GM19455 (cell line): ENCODE results near the gene LEMD2.

Experiments used
- ATAC-seq: cut with Tn5 transposase; IDR thresholded peaks from one replicate; pipeline ENCODE4 v1.9.1; 2021; ENCODE audit not compliant: unreplicated experiment

The LEMD2 gene

DNA sequence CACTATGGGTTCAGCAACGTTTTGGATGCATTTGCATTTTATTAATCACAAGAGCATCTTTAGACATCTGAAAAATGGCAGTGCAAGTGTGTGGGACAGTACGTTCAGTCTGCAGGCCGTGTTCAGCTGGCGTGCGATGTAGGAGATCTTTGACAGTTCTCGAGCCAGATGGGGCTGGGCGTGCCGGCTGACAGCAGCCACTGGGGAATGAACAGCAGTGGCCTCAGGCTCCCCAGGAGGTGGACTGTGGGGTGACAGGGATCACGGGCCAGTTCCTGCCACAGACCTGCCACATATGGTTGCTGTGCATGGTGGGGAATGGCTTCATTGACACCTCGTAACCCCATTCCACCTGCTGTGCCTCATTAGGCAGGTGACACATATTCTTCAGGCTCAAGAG, 31.3 kb upstream of the LEMD2 start:
- no peak for ATAC-seq

DNA sequence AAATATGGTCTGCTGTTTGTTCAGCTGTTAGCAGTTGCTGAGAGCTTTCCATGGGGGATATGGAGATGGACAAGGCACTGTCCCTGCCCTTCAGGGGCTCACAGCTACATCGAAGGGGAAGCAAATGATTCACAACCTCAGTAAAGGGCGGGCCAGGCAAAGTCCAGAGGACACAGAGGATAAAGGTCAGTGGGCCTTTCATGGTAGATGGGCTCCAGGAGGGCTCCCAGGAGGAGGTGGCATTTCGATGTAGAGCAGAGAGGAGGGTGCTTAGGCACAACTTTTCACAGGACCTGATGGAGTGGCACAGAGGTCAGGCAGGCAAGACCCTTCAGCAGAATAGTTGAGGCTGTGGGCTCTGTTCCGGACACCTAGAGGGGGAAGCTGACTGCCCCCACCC, 30.1 kb upstream of the LEMD2 start:
- no peak for ATAC-seq

DNA sequence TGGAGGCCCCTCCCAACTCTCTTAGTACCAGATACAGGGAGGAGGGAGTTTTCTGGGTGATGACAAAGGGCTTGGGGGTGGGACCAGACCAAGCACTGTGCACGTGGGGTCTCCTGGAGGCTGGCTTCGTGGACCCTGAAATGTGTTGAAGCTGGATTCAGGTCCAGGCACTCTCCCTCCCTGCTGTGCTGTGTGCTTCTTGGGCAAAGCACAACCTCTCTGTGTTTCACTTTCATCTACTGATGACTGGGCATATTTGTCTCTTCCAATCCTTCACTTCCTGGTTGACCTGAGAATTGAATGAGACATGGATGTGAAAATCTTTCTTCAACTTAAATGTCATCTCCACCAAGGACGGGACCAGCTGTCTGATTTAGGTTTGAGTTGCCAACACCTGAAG, 29.4 kb upstream of the LEMD2 start:
- ATAC-seq, result no peak

DNA sequence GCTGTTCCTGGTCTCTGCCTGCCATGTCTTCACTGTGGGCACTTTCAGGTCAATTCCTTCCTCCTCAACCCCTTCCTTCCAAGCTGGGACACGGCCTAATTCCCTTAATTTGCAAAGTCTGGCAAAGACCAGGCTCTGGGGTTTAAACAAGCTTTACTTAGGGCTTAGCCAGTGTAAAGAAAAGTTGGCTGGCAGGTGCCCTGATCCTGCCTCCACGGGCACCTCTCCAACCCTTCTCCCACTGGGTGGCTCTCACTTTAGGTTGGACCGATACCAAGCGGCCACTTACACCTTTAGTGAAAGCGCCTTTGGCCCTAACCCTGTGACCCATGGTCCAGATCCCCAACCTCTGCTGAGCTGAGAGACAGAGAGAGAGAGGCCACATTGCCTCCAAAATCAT, 28.6 kb upstream of the LEMD2 start:
- no peak for ATAC-seq

DNA sequence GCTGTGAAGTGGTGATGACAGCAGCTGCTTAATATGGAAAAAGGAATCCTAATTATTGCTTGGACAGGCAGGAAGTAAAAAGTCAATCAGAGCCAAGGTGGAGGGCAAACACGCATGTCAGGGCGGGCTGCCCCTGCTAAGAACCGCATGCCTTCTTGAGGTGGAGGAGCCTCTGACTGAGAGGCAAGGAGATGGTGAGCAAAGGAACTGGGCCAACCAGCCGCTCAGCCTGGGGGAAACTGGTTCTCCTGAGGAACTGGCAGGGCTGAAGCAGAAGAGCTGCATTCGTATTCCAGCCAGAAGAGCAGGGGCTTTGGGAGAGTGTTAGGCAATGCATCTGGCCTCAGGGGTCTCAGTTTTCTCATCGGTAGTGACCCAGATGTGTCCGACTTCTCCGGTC, 28.0 kb upstream of the LEMD2 start:
- no peak for ATAC-seq

DNA sequence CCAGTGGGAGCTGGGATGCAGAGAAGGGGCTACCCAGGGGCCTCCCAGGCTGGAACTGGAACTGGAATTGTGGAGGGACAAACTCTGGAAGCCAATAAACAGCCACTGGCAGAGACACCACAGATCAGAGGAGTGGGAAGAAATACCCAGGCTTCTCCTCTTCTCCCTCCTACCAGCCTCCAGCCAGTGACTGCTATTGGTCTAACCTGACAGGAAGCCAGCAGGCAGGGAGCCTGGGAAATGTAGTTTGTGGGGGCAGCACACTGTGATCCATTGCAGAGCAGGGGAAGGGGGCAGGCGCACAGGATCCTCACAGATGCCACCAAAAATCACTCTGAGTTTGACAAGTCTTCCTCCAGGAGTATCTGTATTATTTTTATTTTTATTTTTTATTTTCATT, 26.9 kb upstream of the LEMD2 start:
- no peak for ATAC-seq

DNA sequence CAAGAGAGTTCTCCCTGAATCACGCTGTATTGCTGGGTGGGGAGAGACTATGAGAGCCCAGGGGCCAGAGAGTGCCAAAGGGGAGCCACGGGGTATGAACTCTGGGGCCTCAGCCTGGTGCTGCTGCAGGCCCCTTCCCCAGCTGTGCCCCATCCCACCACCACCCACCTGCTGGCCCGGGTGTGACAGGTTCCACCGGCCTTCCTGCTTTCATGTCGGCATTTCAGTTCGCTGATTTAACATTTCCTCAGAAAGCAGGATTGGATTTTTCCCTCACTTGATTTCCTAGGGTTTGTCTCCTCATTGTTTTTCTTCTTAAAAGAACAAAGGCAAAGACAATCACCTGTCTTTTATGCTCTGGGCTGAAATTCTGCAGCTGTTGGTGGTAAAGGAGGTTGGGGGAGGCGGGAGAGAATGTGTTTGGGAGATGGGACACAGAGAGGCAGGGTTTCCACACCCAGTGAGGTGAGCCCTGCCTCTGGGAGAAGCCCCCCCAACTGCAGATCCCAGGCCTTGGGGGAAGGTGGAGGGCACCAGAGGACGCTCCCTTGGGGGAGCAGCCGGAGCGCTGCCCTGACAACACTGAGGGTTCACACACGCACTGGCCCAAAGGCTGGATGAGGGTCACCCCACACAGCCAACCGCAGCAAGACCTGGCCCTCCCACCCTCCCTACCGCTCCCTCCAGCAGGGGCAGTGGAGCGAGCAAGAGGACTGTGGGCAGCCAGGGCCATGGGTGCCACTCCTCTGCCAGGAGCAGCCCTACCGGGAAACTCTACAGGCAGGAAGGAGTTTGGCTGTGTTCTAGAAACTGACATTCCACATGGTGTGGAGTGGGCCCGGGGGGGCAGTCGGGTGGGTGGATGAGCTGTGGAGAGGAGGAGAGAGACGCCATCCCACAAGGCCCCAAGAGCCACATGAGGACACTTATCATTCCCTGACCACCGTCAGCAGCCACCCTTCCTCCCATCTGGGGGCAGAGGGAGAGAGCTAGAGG, 25.4 kb upstream of the LEMD2 start:
- no peak for ATAC-seq

DNA sequence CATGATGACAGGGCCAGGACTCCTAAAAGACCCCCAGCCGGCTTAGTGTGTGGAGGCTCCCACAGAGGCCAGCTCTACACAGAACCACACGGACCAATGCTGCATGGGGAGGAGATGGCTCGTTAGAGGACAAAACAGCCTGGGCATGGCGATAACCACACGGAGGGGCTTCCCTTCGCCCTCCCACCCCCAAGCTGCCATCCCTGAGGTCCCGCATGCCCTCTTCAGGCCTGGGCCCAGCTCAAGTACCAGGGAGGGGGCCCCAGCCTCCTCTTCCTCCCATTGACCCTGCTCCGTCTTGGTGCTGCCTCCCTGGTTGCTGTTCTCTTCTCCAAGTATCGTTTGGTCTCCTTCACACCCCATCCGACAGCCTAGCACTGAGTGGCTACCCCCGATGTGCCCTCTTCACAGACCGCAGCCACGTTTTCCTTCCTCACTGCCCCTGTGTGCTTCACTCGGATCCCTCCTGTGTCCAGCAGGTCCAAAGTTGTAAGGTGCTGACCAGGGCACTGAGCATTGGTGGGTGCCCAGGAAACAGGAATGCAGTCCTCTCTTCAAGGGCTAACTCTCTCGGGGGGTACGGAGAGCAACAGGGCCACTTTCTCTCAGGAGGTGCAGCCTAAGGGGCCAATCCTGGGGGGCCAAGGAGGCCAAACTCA, 24.4 kb upstream of the LEMD2 start:
- no peak for ATAC-seq

DNA sequence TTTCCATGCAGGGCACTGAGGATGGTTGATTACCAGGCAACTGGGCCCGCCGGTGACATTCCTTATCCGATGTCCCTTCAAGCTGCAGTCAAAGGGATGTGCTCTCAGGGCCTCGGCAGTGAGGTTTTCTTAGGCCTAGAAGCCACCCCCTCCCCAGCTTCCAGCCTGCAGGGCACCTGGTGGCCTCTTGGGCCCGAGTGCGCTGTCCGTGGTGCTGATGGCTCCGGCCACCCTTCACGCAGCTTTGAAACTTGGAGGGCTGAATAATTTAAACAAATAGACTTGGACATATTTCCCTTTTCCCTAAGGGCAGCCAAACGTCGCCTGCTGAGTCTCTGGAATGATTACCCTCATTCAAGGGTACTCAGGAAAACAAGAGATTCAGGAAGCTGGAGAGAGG, 23.7 kb upstream of the LEMD2 start:
- ATAC-seq, result no peak

DNA sequence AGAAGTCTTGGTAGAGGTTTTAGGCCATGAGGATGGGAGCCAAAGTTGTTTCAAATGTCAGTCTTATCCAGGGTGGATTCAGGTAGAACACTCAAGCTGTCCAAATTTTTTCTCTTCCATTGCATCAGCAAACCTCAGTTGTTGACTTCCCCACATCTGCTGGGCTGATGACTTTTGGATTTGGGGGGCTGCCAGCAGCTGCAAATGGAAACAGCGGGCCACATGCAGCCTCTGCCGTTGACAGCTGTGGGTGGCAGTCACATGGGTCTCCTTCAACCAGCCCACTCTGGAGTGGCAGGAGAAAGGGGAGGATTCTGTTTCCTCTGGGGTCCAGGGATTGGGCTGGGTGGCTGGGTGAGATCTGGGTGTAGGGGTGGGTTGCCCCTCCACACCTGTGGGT, 20.7 kb upstream of the LEMD2 start:
- no peak for ATAC-seq

DNA sequence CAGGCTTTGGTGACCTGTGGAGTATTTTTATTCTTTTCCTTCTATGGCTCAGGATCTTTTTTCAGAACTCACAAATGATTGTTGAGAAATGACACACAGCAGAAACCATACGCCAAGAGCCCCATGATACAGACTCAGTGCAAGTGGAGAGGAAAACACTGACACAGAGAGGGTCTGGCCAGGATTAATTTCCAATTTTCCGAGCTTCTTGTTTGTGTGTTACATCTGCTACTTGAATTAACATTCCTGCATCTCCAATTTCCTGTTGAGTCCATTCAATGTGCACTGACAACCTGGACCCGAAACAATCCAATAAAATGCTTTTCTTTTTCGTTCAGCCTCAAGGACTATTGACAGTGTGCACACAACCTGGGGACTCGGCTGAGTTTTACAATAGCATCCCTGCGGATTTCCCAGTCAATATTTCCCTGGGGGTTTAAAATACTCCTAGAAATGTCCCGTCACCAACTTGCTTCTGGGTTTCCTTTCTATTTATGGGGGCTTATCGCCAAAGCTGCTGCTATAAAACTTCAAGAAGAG, 19.8 kb upstream of the LEMD2 start:
- ATAC-seq, result no peak

DNA sequence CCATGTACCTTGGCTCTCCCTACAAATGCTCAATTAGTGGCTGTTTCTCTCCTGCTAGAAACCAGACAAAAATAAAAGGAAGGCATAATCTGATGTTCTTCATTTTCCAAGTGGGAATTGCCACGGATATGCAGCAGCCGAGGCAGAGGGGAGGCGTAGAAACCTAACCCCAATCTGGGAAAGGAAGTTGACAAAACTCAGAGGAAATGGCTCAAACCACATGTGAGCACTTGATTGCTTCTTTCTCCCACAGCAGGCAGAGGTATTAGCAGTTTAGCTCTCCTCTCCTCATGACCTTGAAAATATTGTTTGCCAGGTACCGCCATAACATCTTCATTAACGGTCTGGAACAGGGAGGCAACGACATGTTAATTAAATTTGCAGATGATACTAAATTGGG, 18.7 kb upstream of the LEMD2 start:
- no peak for ATAC-seq

DNA sequence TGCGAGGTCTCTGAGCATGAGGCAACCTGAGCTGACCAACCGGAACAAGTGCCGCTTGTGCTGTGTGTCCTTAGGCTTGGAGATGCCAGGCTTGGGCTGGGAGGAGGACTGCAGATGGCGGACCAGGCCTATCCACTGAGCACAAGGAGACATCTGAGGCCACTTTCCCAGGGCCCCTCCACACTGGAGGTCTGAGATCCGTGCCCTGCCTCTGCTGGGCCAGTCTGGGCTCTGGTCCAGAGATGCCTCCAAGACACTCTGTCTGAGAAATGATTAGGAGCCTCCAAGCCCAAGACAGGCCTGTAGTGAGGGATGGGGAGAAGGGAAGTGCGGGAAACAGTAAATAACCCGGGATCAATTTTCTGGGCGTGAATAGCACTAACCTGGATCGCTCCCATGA, 17.9 kb upstream of the LEMD2 start:
- no peak for ATAC-seq

DNA sequence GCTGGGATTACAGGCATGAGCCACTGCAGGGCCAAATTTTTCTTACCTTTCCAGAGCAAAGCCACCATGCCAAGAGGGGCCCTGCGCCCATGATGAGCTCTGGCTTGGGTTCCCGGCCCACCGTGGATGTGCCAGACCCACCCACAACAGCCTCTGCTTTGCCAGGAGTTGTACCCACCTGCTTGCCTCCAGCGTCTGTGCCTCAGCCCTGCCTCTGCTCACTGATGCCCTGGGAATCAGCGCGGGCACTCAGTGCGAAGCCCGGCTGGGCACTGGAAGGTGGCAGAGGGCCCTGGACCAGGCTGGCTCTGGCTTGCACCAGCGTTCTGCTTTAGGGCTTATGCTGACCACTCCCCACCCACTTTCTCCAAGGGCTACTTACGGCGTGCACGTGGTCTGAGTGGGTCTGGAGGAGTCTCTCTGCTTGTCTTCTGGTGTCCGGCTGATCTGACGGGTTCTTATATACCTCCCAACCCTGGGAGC, 14.7 kb upstream of the LEMD2 start, which contains the start of gene MLN:
MLN (minus strand) TSS at position 433 of the 483 bp plus-strand sequence. CDS start 2,840 bp downstream, outside the sequence.
- ATAC-seq, result no peak

DNA sequence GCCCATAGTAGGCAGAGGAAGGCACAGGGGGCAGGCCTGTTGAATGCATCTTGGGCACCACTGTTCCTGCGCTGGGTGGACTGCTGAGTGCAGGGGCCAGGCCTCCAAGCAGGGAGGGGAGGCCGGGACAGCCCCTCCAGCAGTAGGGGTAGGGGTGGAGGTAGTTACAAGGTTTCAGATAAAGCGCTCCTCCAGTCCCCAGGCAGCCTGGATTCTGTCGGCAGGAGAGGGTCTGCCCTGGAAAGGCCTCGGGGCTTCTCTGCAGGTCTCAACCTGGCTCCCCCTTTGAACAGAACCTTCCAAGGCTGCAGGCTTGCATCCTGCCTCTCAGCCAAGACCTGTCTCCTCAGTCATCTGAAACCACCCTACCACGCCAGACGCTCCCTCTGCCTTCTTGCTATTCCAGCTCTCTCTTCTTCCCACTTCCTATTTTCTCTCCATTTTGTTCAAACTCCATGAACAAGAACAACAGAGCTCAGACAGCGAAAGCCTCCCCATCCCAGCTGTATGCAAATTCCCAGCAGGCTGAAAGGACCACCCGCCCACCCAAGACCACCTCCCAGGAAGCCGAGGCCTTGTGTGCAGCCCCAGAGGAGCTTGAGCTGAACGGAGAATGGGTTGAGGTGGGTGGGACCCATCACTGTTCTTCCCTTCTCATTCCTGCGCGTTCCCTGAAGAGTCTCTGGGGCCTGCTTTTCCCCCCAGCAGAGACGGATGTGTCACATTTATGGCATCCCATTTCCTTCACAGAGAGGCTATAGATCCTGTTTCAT, 13.4 kb upstream of the LEMD2 start:
- ATAC-seq, result no peak

DNA sequence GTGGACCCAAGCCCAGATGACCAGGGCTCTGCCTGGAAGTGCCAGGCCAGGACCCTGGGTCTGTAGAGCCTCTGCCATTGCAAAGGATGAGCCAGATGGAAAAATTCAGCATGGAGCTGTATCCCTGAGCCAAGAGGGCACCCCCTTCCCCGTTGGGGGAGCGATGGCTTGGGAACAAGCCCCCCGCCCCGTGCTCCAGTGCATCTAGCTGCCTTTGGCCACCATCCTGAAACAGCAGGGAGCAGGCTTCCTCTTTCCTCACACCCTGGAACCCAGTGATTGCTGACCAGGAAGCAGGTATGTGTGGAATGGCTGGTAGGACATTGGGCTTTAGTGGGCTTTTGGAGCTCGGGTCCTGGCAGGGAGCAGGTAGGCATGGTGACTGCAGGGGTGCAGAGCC, 12.7 kb upstream of the LEMD2 start:
- ATAC-seq, result no peak

DNA sequence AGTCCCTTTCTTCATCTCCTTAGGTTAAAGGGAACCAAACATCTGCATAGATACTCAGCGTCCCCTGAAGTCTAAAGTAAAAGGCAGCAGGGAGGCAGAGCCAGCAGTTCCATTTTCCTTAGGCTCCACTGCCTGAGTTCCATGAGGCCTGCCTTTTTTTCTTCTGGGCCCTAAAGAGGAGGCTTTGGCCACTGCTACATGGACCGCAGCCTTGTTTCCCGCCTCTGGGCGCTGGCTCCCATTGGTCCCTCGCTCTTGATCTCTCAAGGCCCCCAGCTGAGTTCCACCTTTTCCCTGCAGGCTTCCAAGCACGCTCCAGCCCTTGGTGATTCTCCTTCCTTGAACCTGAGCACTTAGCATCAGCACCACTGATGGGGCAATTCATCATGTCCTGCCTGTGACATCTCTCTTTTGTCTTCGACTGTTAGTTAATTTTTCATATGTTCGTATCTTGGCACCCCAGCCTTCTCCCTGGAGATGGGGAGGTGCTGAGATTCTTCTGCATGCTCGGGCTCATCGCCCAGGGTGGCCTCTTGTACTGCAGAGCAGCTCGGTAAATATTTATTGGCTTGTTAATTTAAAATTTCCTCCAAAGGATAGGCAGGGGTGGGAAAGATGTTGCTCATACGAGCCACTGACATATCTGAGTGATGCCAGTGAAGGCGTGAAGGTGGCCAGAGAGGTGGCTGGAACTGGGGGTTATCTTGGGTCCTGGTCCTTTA, 11.5 kb upstream of the LEMD2 start:
- no peak for ATAC-seq

DNA sequence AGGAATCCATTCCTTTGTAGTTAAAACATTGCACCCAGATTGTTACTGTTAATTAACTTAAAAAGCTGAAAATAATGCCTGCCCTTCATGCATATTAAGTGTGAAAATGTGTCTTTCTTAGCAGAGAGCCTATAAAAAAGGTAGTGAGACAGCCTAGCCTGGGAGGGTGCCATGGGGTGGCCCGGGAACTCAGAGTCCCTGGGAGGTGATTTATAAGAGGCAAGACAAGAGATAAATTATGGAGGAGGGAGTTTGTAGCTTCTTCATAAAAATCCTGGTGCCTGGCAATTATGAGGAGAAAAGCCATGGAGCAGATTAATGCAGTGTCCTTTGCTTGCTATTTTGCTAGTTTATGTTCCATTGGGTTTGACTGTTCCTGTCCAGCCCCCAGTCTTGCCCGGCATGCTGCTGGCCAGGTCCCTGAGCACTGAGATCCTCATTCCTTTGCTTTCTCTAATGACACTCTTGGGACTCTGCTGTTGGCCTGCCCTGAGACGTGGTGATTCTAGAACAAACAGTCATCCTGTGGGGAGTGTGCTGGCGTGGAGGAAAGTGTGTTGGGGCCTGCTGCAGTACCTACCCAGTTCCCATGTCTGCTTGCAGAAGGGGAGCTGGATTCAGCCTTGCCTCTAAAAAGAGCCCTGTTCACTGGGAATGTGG, 10.7 kb upstream of the LEMD2 start:
- ATAC-seq, result no peak

DNA sequence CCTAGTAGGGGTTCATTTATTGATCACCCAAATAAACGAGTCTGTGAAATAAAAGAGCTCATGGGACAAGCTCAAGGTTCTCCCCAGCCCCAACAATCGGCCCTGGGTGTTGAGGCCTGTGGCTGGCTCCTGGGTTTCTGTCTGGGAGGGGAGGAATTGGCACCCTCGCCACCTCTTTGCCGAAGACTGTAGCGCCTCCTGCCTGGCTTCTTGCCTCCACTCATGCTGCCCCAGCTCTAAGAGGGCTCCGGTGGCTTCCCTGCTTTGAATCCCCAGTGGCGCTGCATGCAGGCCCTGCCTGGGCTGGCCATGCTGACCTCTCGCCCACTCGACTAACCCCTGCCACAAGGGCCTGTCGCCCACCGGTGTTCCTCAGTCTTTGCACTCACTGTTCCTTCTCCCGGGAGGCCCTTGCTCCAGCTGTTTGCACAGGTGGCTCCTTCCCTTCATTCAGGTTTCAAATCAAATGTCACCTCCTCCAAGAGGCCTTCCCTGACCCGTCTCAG, 9.5 kb upstream of the LEMD2 start:
- no peak for ATAC-seq
